ENCODE data around the gene RBM47. TPM values are rescaled to one million over a fixed set of nuclear protein-coding genes. Genes with fewer than 3 reads are reported as not detected.
"Not testable (repeated sequence)": the region's sequence is repeated elsewhere in the genome, so short reads cannot be mapped to it uniquely, and the experiment has no call there.

The RBM47 gene
- total RNA-seq, 1 donor from 2014 or later = 70.6 TPM

DNA sequence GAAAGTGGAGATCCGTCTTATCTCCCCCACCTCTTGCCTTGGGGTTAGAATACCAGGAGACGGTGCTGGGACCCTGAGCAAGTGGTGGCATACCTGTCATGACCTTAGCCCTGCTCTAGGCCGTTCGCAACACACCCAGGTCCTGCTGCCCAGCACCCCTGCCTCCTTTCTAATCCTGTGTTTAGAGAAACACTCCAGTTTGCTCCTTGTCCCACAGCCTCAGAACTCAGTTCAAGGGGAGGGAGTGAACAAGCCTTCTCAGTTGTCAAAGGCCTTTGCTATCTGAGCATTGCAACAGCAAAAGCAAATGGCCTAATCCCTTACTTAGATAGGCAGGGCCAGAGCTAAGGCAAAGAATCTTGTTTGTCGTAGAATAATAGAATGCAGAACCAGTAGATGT lies 226.6 kb downstream of the RBM47 start:
- ATAC-seq = peak; percentile 48

DNA sequence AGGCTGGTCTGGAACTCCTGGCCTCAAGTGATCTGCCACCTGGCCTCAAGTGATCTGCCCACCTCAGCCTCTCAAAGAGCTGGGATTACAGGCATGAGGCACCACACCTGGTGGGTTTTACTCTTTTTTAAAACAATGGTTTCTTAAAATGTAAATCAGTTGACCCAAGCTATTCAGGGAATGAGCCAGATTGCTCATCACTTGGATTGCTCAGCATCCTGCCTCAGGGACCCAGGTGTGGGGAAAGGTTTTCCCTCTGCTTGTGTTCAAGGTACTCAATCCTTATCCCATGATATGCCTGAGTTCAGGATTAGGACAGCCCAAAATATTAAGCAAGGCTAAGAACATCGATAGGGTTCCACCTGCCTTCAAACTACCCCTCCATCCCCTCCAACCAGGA lies 227.1 kb downstream of the RBM47 start:
- no peak for ATAC-seq

DNA sequence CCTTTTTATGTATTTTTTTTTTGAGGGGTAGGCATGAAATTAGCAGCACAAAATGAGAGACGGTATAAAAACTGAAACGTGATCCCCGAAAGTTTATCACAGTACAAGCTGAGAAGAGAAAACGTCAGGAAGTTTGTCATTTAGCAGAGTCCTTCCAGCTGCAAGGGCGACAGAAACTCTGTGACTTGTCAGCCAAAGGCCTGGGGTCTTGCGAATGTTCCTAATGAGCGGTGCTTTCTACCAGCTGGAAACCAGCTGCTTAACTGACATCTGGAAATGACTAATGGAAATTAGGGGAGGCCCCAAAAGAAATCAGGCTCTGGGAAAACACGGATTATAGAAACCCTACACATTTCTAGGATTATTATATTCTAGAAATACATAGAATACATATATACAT lies 228.0 kb downstream of the RBM47 start:
- no peak for ATAC-seq

DNA sequence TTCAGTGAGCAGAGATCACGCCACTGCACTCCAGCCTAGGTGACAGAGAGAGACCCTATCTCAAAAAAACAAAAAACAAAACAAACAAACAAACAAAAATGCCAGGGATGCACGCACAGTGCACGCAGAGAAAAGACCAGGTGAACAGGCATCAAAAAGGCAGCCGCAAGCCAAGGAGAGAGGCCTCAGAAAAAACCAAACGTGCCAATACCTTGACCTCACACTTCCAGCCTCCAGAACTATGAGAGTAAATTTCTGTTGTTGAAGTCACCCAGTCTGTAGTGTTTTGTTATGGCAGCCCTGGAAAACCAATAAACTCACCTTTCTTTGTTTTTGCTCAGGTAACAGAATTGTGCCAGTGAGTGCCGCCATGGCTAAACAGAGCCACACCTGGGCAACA lies 228.6 kb downstream of the RBM47 start:
- no peak for ATAC-seq

GRCh38 chr4:40399578-40399977 lies 230.1 kb downstream of the RBM47 start:
- no peak for ATAC-seq

DNA sequence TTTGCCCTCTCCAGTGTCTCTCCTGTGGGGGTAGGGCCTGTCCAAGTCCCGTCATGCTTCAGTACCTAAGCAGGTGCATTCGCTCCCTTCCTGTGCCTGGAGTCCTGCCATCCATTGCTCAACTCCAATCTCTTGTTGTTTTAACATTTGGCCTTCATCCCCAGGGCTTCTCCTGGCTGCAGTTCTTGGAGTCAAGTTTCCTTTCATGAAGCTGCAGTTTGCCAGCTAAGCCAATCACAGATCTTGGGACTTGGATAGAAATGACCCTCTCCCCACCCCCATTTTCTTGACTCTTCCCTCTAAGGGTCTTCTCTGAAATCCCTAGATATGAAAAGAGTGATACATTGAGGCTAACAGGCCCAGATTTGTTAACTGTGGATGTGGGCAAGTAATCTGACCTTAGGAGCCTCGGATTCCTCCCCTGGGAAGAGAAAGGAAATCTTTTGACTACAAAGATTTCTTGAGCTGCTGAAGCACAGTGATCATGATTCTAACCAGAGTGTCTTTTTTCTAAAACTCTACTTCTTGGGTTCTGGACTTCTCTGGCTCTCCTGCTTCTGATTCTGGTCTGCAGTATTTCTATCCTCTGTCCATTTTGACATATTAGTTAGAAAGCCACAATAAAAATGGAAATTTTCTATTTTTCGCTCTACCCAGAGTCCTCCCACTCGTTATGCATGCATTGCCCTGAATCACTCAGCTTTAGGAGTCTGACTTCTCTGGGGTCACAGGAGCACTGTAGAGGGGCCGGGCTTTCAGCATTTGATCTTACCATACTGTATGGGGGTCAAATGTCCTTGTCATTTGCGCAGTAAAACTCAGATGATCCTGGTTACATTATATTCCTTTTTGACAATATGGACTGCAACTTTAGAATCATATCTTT lies 233.5 kb downstream of the RBM47 start:
- peak; percentile 80 for ATAC-seq

DNA sequence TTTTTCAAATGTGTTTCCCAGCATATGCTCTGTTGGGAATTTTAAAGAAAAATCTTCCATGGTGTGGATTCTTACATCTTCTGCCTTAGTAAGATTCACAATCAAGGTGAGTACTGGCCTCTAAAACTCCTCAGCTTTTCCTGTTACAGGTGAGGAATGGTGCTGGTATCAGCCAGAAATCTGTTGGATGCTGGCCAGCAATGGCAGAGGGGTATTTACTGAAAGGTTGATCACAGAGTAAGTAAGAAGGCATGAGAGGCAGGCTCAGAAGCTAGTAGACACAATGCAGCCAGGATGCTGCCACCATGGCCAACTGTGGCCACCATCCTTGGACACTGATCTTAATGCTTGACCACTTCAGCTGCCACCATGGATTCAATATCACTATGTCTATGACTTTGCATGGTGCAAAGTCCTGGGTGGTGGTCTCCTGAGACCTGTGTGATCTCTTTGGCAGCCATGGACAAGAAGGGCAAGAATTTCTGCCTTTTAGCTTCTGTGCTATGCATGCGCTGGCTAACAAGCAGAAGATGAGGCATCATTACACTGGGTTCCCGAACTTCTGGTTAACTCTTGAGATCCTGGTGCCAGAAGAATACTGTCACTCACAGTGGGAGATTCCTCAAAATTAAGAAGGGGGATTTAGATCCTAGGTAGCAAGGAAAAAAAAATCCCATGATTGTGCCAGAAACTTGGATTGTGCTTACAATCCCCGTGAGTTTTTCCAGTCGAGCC lies 234.3 kb downstream of the RBM47 start:
- ATAC-seq = peak; percentile 63

GRCh38 chr4:40394236-40394635 lies 235.4 kb downstream of the RBM47 start:
- no peak for ATAC-seq

DNA sequence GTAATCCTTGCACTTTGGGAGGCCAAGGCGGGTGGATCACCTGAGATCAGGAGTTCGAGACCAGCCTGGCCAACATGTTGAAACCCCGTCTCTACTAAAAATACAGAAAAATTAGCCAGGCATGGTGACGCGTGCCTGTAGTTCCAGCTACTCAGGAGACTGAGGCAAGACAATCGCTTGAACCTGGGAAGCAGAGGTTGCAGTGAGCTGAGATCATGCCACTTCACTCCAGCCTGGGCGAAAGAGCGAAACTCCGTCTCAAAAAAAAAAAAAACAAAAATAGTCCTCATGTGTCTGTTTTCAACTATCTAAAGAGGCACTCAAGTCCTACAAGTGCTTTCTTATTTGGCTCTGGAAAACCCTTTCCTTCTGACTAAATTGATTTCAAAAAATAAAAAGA lies 237.4 kb downstream of the RBM47 start:
- not testable (repeated sequence) for ATAC-seq

GRCh38 chr4:40389986-40390385 lies 239.7 kb downstream of the RBM47 start:
- ATAC-seq = no peak

- no peak for ATAC-seq
These were observed 241.4 kb downstream of the RBM47 start for GRCh38 chr4:40388239-40388638.

- no peak for ATAC-seq
These were observed 249.0 kb downstream of the RBM47 start for GRCh38 chr4:40380647-40381046.

- ATAC-seq = no peak
These were observed 250.4 kb downstream of the RBM47 start for GRCh38 chr4:40379248-40379647.

DNA sequence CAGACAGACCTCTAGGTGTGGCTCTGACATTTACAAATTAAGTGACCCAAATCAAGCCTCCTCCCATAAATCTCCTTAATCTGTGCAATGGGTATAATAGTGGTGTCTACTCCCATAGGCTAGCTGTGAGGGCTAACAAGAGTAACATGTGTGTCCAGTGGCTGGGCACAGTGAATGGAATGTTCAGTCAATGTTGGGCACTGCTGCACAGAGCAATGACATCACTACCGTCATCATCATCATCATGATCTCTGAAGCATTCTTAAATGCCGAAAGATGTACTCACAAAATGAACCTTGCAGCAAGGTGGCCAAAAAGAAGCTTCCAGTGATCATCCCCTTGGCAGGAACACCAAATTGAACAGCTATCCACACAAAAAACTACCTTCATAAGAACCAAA lies 251.0 kb downstream of the RBM47 start:
- peak; percentile 81 for ATAC-seq

- peak; percentile 94 for ATAC-seq
These were observed 251.9 kb downstream of the RBM47 start for GRCh38 chr4:40377512-40378365.

GRCh38 chr4:40375620-40376019 lies 254.0 kb downstream of the RBM47 start:
- no peak for ATAC-seq

DNA sequence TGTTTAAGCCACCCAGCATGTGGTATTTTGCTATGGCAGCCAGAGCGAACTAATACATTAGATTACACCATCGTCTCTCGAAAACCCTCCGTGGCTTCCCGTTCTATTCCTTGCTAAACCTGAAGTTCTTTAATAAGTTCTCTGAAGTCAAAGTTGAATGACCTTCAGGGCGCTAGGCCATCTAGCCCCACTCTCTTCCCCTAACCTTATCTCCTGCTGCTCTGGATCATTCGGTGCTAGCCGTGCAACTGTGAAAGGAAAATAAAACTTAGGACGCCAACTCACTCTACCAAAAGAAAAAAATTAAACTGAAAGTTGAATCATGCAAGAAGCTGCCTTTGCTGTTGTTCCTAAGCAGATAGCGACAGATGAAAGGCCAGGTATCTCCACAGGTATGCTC lies 254.6 kb downstream of the RBM47 start:
- ATAC-seq = no peak

GRCh38 chr4:40373636-40374035 lies 256.0 kb downstream of the RBM47 start:
- ATAC-seq = no peak

Other genes with a start within 250 kb of the RBM47 start
- gene NSUN7, start 120.1 kb upstream of the RBM47 start, total RNA-seq = 2.0 TPM